DND-41 (cell line): ENCODE data around the gene ABCA3.

ENCODE experiments used
- CTCF ChIP-seq: IDR thresholded peaks from 2 replicates; pipeline ENCODE4 v1.5.1; 2012; ENCODE audit warnings: borderline replicate concordance, low read length, moderate library complexity, mild to moderate bottlenecking; ENCODE audit not compliant: poor library complexity, severe bottlenecking; ENCODE audit errors: extremely low read depth
- EZH2 ChIP-seq: IDR thresholded peaks from 3 replicates; pipeline ENCODE4 v1.6.1; 2012; ENCODE audit warnings: borderline replicate concordance, low read depth, mild to moderate bottlenecking, moderate library complexity, low read length, inconsistent platforms; ENCODE audit not compliant: severe bottlenecking

GRCh38 chr16:2230376-2230775 is 110.2 kb downstream of the ABCA3 start:
- TF ChIP-seq CTCF (no peak), EZH2 (no peak)
